GM19238 (cell line): ENCODE data around the gene SPTBN4.
"Not testable (repeated sequence)": the region's sequence is repeated elsewhere in the genome, so short reads cannot be mapped to it uniquely, and the experiment has no call there.

ENCODE experiments used
- DNase-seq: peaks from one replicate; pipeline ENCODE4 v3.0.0; 2011; ENCODE audit warnings: low spot score; ENCODE audit not compliant: insufficient read length

SPTBN4 gene

GRCh38 chr19:40466985-40467734 lies at the start of gene SPTBN4:
SPTBN4 (plus strand) TSS chr19:40467001; CDS start chr19:40472622, 5,621 bp downstream.
- no peak for DNase-seq

GRCh38 chr19:40417643-40417981 lies 49.2 kb upstream of the SPTBN4 start:
- no peak for DNase-seq

- DNase-seq = no peak
These were observed 48.8 kb upstream of the SPTBN4 start for GRCh38 chr19:40418040-40418439.

- DNase-seq = no peak
These were observed 47.7 kb upstream of the SPTBN4 start for GRCh38 chr19:40419066-40419612.

GRCh38 chr19:40419780-40420179 lies 47.0 kb upstream of the SPTBN4 start:
- no peak for DNase-seq

GRCh38 chr19:40420451-40420765 lies 46.4 kb upstream of the SPTBN4 start:
- no peak for DNase-seq

- DNase-seq = peak; percentile 69
These were observed 45.7 kb upstream of the SPTBN4 start for GRCh38 chr19:40420766-40421765.

- DNase-seq = no peak
These were observed 44.6 kb upstream of the SPTBN4 start for GRCh38 chr19:40421993-40422747.

GRCh38 chr19:40422748-40423566 lies 43.8 kb upstream of the SPTBN4 start:
- no peak for DNase-seq

GRCh38 chr19:40423938-40424337 lies 42.9 kb upstream of the SPTBN4 start:
- no peak for DNase-seq

- no peak for DNase-seq
These were observed 42.0 kb upstream of the SPTBN4 start for GRCh38 chr19:40424637-40425449.

- peak; percentile 99 for DNase-seq
These were observed 41.1 kb upstream of the SPTBN4 start, which contains the start of gene SERTAD1 for GRCh38 chr19:40425450-40426287. SERTAD1 (minus strand) TSS chr19:40425992; CDS start chr19:40423546, 2,446 bp downstream.

GRCh38 chr19:40428197-40428596 lies 38.6 kb upstream of the SPTBN4 start:
- DNase-seq = not testable (repeated sequence)

- DNase-seq = not testable (repeated sequence)
These were observed 36.6 kb upstream of the SPTBN4 start for GRCh38 chr19:40430242-40430641.

GRCh38 chr19:40431698-40432097 lies 35.1 kb upstream of the SPTBN4 start:
- no peak for DNase-seq

GRCh38 chr19:40432760-40433159 lies 34.0 kb upstream of the SPTBN4 start:
- not testable (repeated sequence) for DNase-seq

- peak; percentile 86 for DNase-seq
These were observed 33.2 kb upstream of the SPTBN4 start for GRCh38 chr19:40433391-40434216.

- DNase-seq = no peak
These were observed 28.5 kb upstream of the SPTBN4 start for GRCh38 chr19:40438284-40438683.
